Neural progenitor cell (in vitro differentiated cells): ENCODE results near the gene TUSC7.

ENCODE experiments used
- CTCF ChIP-seq: fragments of 200-600 bp; sonication (generic); IDR thresholded peaks from 2 replicates; pipeline ENCODE4 v1.5.1; 2017; ENCODE audit warnings: antibody characterized with exemption, mild to moderate bottlenecking
- EZH2 ChIP-seq: fragments of 200-600 bp; sonication (generic); IDR thresholded peaks from 2 replicates; pipeline ENCODE4 v1.6.1; 2017; ENCODE audit warnings: antibody characterized with exemption, mild to moderate bottlenecking, moderate library complexity

GRCh38 chr3:116663161-116664110 lies 46.1 kb upstream of the TUSC7 start:
- TF ChIP-seq CTCF (no peak), EZH2 (no peak)
